ENCODE data around the gene RARRES2. TPM values are rescaled to one million over a fixed set of nuclear protein-coding genes. Genes with fewer than 3 reads are reported as not detected.

Gene RARRES2
- total RNA-seq, 1 donor from 2014 or later, result not detected

DNA sequence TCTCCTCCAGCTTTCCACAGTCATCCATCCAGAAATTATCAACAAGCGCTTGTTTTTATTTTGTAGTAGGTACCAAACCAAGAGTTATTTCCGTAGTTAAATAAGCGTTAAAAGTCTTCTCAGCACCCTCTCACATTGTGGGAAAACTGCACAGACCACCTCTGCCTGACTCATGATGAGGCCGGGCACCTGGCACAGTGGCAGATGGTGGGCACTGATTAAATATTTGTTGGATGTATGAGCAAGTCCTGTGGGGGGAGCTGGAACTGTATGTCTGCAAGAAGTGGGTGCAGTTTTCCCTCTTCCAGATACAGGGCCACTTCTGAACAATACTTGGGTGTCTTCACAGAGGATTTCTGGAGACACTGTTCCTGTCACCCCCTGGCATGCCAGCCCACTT, 21.9 kb upstream of the RARRES2 start:
- no peak for DNase-seq (ENCODE audit: extremely low read depth, low read depth, low spot score)

- no peak for DNase-seq (ENCODE audit: extremely low read depth, low read depth, low spot score)
Measured at GRCh38 chr7:150361807-150362621, 20.6 kb upstream of the RARRES2 start.

- no peak for DNase-seq (ENCODE audit: extremely low read depth, low read depth, low spot score)
Measured at GRCh38 chr7:150361402-150361801, 20.0 kb upstream of the RARRES2 start.

DNA sequence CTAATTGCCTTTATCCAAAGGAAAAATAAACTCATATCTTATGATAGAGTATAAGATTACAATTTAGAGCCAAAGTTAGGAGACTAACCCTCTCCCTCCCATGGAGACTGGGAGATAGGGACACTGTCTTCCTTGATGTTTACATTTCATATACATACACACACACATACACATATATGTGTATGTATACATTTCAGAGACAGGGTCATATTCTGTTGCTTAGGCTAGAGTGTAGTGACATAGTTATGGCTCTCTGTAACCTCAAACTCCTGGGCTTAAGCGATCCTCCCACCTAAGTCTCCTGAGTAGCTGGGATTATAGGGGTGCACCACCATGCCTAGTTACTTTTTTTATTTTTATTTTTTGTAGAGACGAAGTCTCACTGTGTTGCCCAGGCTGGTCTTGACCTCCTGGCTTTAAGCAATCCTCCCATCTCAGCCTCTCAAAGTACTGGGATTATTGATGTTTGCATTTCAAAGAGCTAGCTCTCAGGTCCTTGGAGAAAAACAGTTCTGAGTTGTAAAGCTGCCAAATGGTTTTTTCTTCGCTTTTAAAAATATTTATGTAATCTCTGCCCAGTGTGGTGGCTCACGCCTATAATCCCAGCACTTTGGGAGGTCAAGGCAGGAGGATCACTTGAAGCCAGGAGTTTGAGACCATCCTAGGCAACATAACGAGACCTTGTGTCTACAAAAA, 19.1 kb upstream of the RARRES2 start:
- no peak for DNase-seq (ENCODE audit: extremely low read depth, low read depth, low spot score)

DNA sequence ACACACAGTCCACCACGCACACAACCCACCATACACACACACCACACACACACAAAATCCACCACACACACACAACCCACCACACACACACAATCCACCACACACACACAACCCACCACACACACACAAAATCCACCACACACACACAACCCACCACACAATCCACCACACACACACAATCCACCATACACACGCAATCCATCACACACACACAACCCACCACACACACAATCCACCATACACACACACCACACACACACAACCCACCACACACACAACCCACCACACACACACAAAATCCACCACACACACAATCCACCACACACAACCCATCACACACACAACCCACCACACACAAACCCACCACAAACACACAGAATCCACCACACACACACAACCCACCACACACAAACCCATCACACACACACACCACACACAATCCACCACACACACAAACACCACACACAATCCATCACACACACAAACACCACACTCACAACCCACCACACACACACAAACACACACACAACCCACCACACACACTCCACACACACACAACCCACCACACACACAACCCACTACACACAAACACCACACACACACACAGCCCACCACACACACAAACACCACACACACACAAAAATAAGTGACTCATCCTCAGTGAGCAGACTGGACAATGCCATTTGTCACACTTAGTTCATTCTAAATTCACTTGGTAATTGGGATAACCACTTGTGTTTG, 18.4 kb upstream of the RARRES2 start:
- DNase-seq (ENCODE audit: extremely low read depth, low read depth, low spot score), result no peak

GRCh38 chr7:150358988-150359621, 17.7 kb upstream of the RARRES2 start:
- no peak for DNase-seq (ENCODE audit: extremely low read depth, low read depth, low spot score)

GRCh38 chr7:150358433-150358832, 17.0 kb upstream of the RARRES2 start:
- DNase-seq (ENCODE audit: extremely low read depth, low read depth, low spot score), result no peak

- DNase-seq (ENCODE audit: extremely low read depth, low read depth, low spot score), result no peak
Measured at GRCh38 chr7:150357771-150358427, 16.5 kb upstream of the RARRES2 start.

DNA sequence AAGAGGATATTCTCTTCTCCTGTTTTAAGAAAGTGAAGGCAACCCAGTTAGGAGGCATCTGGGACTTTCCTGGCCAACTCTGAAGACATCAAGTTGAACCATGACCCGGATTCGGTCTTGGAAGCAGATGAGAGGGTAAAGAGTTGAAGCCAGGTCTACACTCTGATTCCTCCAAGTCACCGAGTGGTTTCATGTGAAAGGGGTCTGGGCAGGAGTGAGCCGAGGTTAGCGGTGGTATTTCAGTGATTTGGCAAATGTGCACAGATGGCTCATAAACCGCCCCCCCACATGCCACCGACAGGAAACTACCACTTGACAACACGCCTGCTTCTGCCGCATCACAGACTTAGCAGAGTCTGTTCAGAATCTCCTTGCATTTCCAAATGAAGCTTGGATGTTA, 15.8 kb upstream of the RARRES2 start:
- DNase-seq (ENCODE audit: extremely low read depth, low read depth, low spot score), result no peak

- no peak for DNase-seq (ENCODE audit: extremely low read depth, low read depth, low spot score)
Measured at GRCh38 chr7:150356265-150356897, 15.0 kb upstream of the RARRES2 start.

DNA sequence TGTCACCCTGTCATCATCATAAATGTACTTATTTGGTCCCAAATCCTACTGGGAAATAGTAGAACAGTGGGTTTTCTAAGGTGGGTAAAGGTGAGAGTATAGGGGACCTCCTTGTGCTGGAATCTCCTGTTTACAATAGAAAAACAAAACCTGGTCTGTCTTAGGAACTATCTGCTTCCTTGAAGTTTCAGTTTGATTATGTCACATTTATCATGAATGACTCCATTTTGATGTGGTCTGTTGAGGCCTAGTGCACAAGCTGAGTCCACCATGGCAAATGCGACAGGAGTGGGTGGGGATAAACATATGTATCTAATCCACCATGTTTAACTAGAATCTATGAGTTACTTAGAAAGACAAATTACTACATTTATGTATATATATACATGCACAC, 14.2 kb upstream of the RARRES2 start:
- no peak for DNase-seq (ENCODE audit: extremely low read depth, low read depth, low spot score)

GRCh38 chr7:150351587-150352194, 10.3 kb upstream of the RARRES2 start:
- no peak for DNase-seq (ENCODE audit: extremely low read depth, low read depth, low spot score)

GRCh38 chr7:150346922-150347321, 5.5 kb upstream of the RARRES2 start:
- no peak for DNase-seq (ENCODE audit: extremely low read depth, low read depth, low spot score)

DNA sequence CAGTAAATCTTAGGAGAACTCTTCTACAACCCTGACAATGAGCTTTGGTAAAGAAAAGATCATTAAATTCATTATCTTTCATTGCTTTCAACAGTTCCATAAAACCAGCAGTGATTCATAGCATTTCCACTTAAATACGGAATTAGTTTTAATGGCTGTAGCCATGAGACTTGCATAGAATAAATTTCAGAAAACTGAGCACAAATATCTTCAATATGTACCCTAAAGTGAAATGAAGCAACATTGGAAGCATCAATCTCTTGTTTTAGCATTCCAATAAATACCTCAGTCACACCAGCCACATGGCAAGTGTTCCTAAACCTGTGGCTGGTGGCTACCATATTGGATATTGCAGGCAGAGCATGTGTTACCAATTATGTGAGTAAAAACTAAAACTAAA, 3.6 kb upstream of the RARRES2 start:
- DNase-seq (ENCODE audit: extremely low read depth, low read depth, low spot score), result no peak

DNA sequence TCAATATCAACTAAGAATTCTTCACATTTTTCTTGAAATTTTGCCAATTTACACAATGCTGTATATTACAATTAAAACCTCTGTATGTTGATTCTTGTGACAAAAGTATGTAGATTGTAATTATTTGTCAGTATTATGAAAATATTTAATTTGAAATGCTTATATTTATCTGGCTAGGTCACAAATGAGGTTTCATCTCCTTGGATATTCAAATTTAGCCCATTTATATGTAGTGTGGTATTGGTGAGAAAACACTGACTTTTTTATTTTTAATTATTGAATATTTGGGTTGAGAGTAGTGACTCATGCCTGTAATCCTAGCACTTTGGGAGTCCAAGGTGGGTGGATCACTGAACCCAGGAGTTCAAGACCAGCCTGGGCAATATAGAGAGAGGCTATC, 2.9 kb upstream of the RARRES2 start:
- DNase-seq (ENCODE audit: extremely low read depth, low read depth, low spot score), result no peak

- DNase-seq (ENCODE audit: extremely low read depth, low read depth, low spot score), result no peak
Measured at GRCh38 chr7:150343225-150343624, 1.8 kb upstream of the RARRES2 start.

DNA sequence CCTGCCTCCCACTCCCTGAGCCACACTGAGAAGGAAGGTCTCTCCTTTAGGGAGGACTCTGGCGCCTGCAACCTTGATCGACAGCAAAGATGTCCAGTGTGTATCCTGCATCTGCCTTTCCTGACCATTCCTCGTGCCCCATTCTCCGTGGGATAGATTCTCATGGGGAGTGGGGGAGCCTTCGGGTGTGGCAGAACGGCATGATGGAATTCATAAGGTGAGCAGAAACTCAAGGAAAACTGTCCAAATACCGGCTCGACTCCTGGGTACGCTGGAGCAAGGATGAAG, 636 bp upstream of the RARRES2 start:
- DNase-seq (ENCODE audit: extremely low read depth, low read depth, low spot score), result no peak

DNA sequence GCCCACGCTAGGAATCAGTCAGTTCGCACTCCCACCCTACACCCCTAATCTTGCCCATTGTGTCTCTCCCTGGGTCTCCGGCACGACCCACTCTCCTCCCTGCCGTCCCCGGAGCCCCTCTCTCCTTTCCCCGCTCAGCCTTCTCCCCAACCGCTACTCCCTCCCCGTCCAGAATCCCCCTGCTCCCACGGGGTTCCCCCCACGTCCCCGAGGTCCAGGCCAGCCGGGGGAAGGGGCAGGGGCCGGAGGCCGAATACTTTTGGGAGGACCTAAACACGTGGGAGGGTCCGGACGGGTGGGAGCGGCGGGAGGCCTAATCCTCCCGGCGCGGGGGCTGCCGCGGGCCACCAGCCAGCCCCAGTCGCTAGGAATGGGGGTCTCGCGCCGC, 560 bp downstream of the RARRES2 start:
- no peak for DNase-seq (ENCODE audit: extremely low read depth, low read depth, low spot score)

GRCh38 chr7:150340024-150340749, 1.2 kb downstream of the RARRES2 start:
- no peak for DNase-seq (ENCODE audit: extremely low read depth, low read depth, low spot score)
